ENCODE measurements around the gene ELFN1.

ELFN1 gene

DNA sequence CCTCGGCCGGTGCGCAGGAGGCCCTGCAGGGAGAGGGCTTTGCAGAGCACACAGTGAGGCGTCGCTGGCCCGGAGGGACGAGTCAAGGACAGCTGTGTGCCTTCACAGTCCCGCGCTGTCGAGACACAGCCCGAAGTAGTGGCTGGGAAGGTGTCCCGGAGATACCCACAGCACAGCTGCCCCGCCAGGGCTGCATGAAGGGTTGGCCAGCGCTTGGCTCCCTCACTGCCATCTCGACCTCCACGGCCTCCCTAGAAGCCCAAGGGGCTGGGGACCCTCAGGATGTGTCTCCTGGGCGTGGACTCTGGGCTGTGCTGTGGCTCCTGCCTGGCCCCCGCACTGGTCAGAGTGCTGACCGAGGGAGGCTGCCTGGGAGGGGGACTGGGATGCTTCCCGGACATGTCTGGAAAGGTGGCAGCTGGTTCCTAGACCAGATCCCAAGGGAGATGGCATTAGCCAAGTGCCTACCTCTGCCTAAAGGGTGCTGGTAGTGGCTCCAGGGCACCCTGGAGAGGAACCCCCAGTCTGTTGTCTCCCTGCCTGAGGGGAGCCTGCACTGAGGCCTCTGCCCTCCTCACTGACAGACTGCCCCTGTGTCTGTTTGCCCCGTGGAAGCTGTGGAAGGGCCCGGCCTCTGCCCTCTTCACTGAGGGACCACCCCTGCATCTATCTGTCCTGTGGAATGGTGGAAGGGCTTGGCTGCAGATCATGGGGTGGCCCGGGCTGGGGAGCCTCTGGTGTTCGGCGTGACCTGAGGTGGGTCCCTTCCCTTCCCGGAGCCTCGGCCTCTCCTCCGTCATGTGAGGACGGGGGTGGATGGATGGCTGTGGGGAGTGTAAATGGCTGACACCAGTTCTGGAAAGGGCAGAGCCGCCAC, 5.8 kb downstream of the ELFN1 start:
- DNase-seq (ENCODE audit: low read depth in 2 of 3, low spot score in 2 of 3) = no peak

DNA sequence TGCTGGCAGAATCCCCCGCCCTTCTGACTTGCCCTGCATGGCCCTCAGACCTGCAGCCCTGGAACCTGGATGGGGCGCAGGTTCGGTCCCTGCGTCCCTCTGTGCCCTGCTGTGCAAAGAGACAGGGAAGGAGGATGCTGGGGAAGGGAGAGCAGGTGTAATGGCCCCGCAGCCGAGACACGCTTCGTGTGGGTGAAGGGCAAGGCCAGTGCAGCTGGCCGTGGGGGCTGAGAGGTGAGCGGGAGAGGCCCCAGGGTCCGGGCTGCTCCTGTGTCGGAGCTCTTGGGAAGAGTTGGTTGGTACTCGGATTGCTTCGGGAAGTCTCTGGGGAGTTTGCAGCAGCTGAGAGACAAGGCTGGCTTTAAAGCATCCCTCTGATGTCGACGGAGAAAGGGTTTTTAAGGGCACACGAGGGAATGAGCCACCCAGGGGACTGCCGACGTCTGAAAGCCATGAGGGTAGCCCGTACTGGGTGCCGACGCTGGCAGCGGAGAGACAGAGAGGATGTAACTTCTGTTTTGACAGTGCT, 6.5 kb downstream of the ELFN1 start:
- no peak for DNase-seq (ENCODE audit: low read depth in 2 of 3, low spot score in 2 of 3)

- no peak for DNase-seq (ENCODE audit: low read depth in 2 of 3, low spot score in 2 of 3)
Observed at GRCh38 chr7:1677206-1678080, 7.4 kb downstream of the ELFN1 start.

GRCh38 chr7:1678081-1678543, 8.0 kb downstream of the ELFN1 start:
- DNase-seq (ENCODE audit: low read depth in 2 of 3, low spot score in 2 of 3) = no peak

GRCh38 chr7:1678571-1679325, 8.7 kb downstream of the ELFN1 start:
- no peak for DNase-seq (ENCODE audit: low read depth in 2 of 3, low spot score in 2 of 3)

DNA sequence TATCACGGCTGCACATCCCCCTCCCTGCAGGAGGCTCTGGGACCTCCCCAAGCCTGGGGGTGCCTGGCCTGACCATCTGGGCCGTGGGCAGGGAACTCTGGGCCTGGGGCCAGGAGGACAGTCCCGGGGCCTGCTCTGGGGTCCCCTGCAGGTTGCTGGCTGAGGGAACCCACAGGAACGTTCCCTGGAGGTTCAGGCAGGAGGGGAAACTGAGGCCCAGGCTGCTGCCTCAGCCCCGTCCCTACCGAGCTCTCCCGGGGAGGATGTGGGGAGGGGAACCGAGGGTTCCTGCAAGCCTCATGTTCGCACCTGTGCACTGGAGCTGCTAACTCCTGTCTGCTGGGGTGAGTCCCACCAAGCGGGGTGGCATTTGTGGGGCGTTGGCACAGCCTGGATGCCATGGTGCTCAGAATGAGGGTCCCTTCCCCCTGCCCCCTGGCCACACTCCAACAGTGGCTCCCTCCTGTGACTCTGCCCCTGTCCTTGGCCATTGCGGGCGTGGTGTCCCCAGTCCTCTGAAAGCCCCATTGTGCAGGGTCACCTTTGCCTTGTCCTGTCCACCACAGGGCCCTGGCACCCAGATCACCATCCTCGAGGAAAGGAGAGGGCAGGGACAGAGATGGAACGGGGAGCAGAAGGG, 9.4 kb downstream of the ELFN1 start:
- DNase-seq (ENCODE audit: low read depth in 2 of 3, low spot score in 2 of 3) = no peak

GRCh38 chr7:1679966-1680730, 10.1 kb downstream of the ELFN1 start:
- no peak for DNase-seq (ENCODE audit: low read depth in 2 of 3, low spot score in 2 of 3)

DNA sequence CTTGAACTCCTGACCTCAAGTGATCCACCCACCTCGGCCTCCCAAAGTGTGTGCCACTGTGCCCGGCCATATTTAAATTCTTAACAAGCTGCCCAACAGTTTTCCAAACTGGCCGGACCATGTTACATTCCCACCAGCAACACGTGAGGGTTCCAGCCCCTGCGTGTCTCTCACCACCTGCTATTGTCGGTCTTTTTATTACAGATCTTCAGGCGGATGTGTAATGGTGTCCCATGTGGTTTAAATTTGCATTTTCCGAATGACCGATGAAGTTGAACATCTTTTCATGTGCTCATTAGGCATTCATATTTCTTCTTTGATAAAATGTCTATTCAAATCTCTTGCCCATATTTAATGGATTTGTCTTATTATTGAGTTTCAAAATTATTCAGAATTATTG, 11.5 kb downstream of the ELFN1 start:
- DNase-seq (ENCODE audit: low read depth in 2 of 3, low spot score in 2 of 3) = no peak

GRCh38 chr7:1685000-1685624, 15.0 kb downstream of the ELFN1 start:
- DNase-seq (ENCODE audit: low read depth in 2 of 3, low spot score in 2 of 3) = no peak

- no peak for DNase-seq (ENCODE audit: low read depth in 2 of 3, low spot score in 2 of 3)
Observed at GRCh38 chr7:1688542-1688941, 18.5 kb downstream of the ELFN1 start.

DNA sequence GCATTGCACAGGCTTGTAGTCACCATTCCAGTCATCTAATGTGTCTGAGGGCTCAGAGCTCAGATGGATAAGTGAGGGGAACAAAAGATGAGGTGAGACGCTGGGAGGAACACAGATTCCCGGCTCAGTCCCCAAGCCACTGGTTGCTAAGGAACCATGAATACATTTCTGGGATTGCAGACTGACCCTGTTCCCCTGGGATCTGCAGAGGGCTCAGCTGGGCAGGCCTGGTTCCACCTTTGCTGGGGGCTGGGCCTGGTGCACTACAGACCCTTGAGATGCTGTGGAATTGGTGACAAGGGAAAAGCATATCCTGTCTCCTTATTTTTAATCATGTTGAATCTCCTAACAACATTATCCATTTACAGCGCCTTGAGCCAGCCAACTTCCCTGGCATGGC, 19.2 kb downstream of the ELFN1 start:
- DNase-seq (ENCODE audit: low read depth in 2 of 3, low spot score in 2 of 3) = no peak

GRCh38 chr7:1690359-1690958, 20.4 kb downstream of the ELFN1 start:
- DNase-seq (ENCODE audit: low read depth in 2 of 3, low spot score in 2 of 3) = no peak

DNA sequence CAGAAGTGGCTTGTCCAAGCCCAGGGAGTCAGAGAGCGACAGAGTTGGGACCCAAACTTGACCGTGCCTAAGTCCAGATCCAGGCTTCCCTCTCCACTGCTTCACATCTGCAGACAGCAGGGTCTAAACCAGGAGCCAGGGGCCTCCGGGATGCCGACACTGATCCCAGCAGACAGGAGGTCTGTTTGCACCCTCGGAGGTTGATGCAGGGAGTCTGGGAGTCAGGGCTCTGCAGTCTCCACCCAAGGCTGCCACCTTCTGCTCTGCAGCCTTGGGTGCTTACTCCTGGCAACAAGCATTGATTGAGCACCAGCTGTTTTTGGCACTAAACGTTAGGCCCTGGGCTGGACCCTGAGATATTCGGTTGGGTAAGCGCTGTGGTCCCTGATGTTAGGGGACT, 21.0 kb downstream of the ELFN1 start:
- DNase-seq (ENCODE audit: low read depth in 2 of 3, low spot score in 2 of 3) = no peak

DNA sequence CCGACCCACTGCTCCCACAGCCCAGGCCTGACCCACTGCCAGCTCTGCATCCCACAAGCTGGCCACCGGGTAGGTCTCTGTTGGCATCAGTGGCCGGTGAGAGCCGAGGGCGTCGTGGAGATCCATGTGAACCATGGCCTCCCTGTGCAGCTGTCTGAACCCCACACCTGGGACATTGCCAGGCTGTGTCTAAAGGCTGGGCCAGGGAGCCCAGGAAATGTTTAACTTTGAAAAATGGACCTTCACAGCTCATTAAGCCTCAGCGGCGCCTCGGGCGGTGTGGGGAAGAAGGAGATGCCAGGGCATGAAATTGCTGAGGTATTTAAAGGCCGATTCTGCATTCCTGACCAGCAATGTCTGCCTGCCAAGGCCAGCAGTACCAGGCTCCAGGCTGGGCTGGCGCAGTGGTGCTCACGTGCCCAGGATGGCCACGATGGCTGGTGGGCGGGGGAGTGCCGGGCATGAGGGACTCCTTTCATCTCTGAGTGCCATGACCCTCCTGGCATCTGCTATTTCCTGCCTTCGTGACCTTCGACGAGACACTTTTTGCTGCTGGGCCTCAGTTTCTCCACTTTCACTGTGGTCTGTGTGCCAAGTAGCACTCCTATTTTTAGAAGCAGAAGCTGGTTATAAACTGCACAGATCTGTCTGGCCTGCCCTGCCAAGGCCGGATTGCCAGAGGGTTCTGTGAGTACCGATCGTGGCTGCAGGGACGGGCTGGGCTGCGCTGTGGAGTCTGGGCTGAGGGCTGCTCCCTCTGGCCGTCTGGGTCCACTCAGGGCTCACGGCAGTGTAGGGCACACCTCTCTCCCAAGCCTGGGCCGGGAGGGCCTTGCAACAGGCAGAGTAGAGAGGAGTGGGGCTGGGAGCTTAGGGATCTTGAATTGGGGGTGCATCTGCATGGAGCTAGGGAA, 21.8 kb downstream of the ELFN1 start:
- no peak for DNase-seq (ENCODE audit: low read depth in 2 of 3, low spot score in 2 of 3)

DNA sequence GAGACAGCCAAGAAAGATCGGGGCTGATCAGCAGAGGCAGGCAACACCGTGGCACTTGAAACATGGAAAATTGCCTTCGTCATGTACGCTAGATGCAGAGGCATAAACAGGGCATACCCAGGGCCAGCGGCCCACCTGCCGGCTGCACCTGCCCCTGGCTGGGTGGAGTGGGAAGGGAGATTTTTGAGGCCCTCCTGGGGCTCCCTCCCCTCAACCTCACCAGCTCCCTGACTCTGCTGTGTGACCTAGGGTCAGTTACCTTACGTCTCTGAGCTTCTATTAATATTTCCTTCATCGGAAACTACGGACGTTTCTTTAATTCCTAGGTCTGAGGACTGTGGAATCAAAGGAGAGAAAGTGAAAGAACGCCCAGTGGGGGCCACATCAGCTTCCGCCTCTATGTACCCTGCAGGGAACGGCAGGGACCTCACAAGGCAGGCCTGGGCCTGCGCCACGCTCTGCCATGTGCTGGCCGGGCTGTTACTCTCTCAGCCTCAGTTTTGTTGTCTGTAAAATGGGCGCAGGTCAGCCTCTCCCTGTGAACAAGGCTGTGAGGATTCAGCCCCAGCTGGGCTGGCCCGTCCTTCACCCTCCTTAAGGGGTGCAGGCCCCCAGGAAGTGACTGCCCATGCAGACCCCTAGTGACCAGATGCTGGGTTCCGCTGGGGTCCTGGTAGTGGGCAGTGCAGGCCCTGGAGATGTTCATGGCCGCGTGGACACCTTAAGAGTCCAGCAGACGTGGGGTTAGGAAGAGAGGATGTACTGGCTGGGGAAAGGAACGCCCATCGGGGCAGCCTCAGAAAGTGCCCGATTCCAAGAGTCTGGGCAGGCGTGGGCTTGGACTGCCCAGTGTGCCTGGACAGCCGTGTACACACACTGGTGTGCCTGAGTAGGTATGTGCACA, 22.7 kb downstream of the ELFN1 start:
- no peak for DNase-seq (ENCODE audit: low read depth in 2 of 3, low spot score in 2 of 3)

- no peak for DNase-seq (ENCODE audit: low read depth in 2 of 3, low spot score in 2 of 3)
Observed at GRCh38 chr7:1693419-1693990, 23.4 kb downstream of the ELFN1 start.
